BLaER1 (cell line): ENCODE data around the gene DDX10.

Source experiments
- H3K27ac ChIP-seq: shearing (Covaris generic); formaldehyde crosslinking; 2 replicates; pipeline ENCODE4 v1.8.1; 2022
- H3K27me3 ChIP-seq: shearing (Covaris generic); formaldehyde crosslinking; 2 replicates; pipeline ENCODE4 v1.8.1; 2022
- H3K36me3 ChIP-seq: shearing (Covaris generic); formaldehyde crosslinking; 2 replicates; pipeline ENCODE4 v1.8.1; 2022
- H3K4me1 ChIP-seq: shearing (Covaris generic); formaldehyde crosslinking; 2 replicates; pipeline ENCODE4 v1.8.1; 2022
- H3K4me2 ChIP-seq: shearing (Covaris generic); formaldehyde crosslinking; 2 replicates; pipeline ENCODE4 v1.8.1; 2022
- H3K4me3 ChIP-seq: shearing (Covaris generic); formaldehyde crosslinking; 2 replicates; pipeline ENCODE4 v1.8.1; 2022
- H3K9ac ChIP-seq: shearing (Covaris generic); formaldehyde crosslinking; 2 replicates; pipeline ENCODE4 v1.8.1; 2022
- H3K9me3 ChIP-seq: shearing (Covaris generic); formaldehyde crosslinking; 2 replicates; pipeline ENCODE4 v1.8.1; 2022
- H4K20me1 ChIP-seq: shearing (Covaris generic); formaldehyde crosslinking; 2 replicates; pipeline ENCODE4 v1.8.1; 2022
- Cebpa-rat ChIP-seq: shearing (Covaris generic); IDR thresholded peaks from 2 replicates; pipeline ENCODE4 v1.8.1; 2022

Gene DDX10

GRCh38 chr11:108672786-108673185 lies 7.9 kb downstream of the DDX10 start:
- Histone ChIP-seq H3K9me3 (peaks cover 10% of the 10 kb centered on the region), H3K9ac (no peak overlapping the region), H3K27me3 (no peaks in the 10 kb centered on the region), H3K4me2 (no peak overlapping the region), H3K4me3 (no peak overlapping the region), H3K36me3 (peaks cover 74% of the 10 kb centered on the region), H3K4me1 (peaks cover 19% of the 10 kb centered on the region), H4K20me1 (peaks cover 77% of the 10 kb centered on the region), H3K27ac (no peak overlapping the region)
- TF ChIP-seq Cebpa-rat, result no peak

- Histone ChIP-seq H3K9me3 (no peaks in the 10 kb centered on the region), H4K20me1 (peaks cover 22% of the 10 kb centered on the region), H3K4me1 (no peaks in the 10 kb centered on the region), H3K4me2 (no peak overlapping the region), H3K4me3 (no peak overlapping the region), H3K36me3 (peaks cover 79% of the 10 kb centered on the region), H3K9ac (no peak overlapping the region), H3K27ac (no peak overlapping the region), H3K27me3 (no peaks in the 10 kb centered on the region)
- TF ChIP-seq Cebpa-rat, result no peak
Observed at GRCh38 chr11:108679045-108679444, 14.2 kb downstream of the DDX10 start.

GRCh38 chr11:108680271-108680670 lies 15.4 kb downstream of the DDX10 start:
- Histone ChIP-seq H3K4me2 (no peak overlapping the region), H3K9ac (no peak overlapping the region), H3K4me1 (no peaks in the 10 kb centered on the region), H3K27me3 (no peaks in the 10 kb centered on the region), H3K4me3 (no peak overlapping the region), H3K27ac (no peak overlapping the region), H3K9me3 (no peaks in the 10 kb centered on the region), H4K20me1 (peaks cover 9% of the 10 kb centered on the region), H3K36me3 (peaks cover 68% of the 10 kb centered on the region)
- no peak for TF ChIP-seq Cebpa-rat

GRCh38 chr11:108685419-108686130 lies 20.7 kb downstream of the DDX10 start:
- H4K20me1 ChIP-seq, result peaks cover 7% of the 10 kb centered on the region; the same call in 1 of the 2 replicates
- no peak overlapping the region for H3K27ac ChIP-seq

GRCh38 chr11:108693852-108694251 lies 29.0 kb downstream of the DDX10 start:
- Histone ChIP-seq H3K4me2 (no peak overlapping the region), H3K9me3 (no peaks in the 10 kb centered on the region), H3K4me3 (no peak overlapping the region), H3K36me3 (peaks cover 79% of the 10 kb centered on the region), H3K27me3 (no peaks in the 10 kb centered on the region), H3K9ac (no peak overlapping the region), H3K27ac (no peak overlapping the region), H3K4me1 (no peaks in the 10 kb centered on the region), H4K20me1 (no peaks in the 10 kb centered on the region)
- TF ChIP-seq Cebpa-rat, result no peak

More at GRCh38 chr11:108685419-108686130, 20.7 kb downstream of the DDX10 start:
- Histone ChIP-seq H3K9me3 (peaks cover 4% of the 10 kb centered on the region; the same call in 1 of the 2 replicates), H3K4me1 (no peaks in the 10 kb centered on the region), H3K4me3 (no peak overlapping the region), H3K27me3 (no peaks in the 10 kb centered on the region), H3K4me2 (no peak overlapping the region), H3K36me3 (peaks cover 63% of the 10 kb centered on the region), H3K9ac (no peak overlapping the region)
- no peak for TF ChIP-seq Cebpa-rat

DNA sequence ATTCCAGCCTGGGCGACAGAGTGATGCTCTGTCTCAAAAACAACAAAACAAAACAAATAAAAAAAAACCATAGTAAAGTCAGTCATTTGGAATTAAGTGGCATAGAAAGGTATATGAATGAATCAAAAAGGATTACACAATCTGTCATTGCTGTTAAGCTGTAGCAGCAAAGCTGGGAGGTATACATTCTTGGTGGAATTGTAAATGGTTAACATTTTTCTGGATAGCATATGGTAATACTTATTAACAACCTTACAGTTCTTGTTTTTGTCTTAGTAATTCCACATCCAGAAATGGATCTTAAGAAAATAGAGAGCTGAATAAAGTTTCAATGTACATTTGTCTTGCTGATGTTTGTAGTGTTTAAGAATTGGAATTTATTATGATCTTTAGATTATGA lies 30.0 kb downstream of the DDX10 start:
- Histone ChIP-seq H3K4me3 (no peak overlapping the region), H3K4me1 (no peaks in the 10 kb centered on the region), H3K4me2 (no peak overlapping the region), H3K27ac (no peak overlapping the region), H3K27me3 (no peaks in the 10 kb centered on the region), H3K9me3 (no peaks in the 10 kb centered on the region), H3K9ac (no peak overlapping the region), H4K20me1 (no peaks in the 10 kb centered on the region), H3K36me3 (peaks cover 79% of the 10 kb centered on the region)
- no peak for TF ChIP-seq Cebpa-rat

GRCh38 chr11:108697872-108698473 lies 33.1 kb downstream of the DDX10 start:
- peaks cover 76% of the 10 kb centered on the region for H3K36me3 ChIP-seq
- no peak overlapping the region for H3K27ac ChIP-seq
- no peaks in the 10 kb centered on the region for H4K20me1 ChIP-seq
- H3K4me2 ChIP-seq, result no peak overlapping the region
- H3K27me3 ChIP-seq, result no peaks in the 10 kb centered on the region
- no peak overlapping the region for H3K4me3 ChIP-seq
- H3K9ac ChIP-seq, result no peak overlapping the region
- H3K9me3 ChIP-seq, result no peaks in the 10 kb centered on the region
- no peaks in the 10 kb centered on the region for H3K4me1 ChIP-seq
- TF ChIP-seq Cebpa-rat, result no peak

GRCh38 chr11:108698844-108699642 lies 34.2 kb downstream of the DDX10 start:
- H3K4me1 ChIP-seq, result no peaks in the 10 kb centered on the region
- H3K27ac ChIP-seq, result no peak overlapping the region
- H3K36me3 ChIP-seq, result peaks cover 74% of the 10 kb centered on the region
- H4K20me1 ChIP-seq, result no peaks in the 10 kb centered on the region
- no peaks in the 10 kb centered on the region for H3K9me3 ChIP-seq
- TF ChIP-seq Cebpa-rat, result no peak
- H3K4me3 ChIP-seq, result no peak overlapping the region
- H3K9ac ChIP-seq, result no peak overlapping the region
- no peak overlapping the region for H3K4me2 ChIP-seq
- H3K27me3 ChIP-seq, result no peaks in the 10 kb centered on the region

- TF ChIP-seq Cebpa-rat, result no peak
- Histone ChIP-seq H3K4me1 (no peaks in the 10 kb centered on the region), H3K36me3 (peaks cover 93% of the 10 kb centered on the region)
Observed at GRCh38 chr11:108703916-108704315, 39.0 kb downstream of the DDX10 start.

GRCh38 chr11:108705061-108705460 lies 40.2 kb downstream of the DDX10 start:
- no peaks in the 10 kb centered on the region for H4K20me1 ChIP-seq
- H3K9me3 ChIP-seq, result peaks cover 28% of the 10 kb centered on the region
- peaks cover 91% of the 10 kb centered on the region for H3K36me3 ChIP-seq
- no peak overlapping the region for H3K4me3 ChIP-seq
- no peak overlapping the region for H3K4me2 ChIP-seq
- no peaks in the 10 kb centered on the region for H3K4me1 ChIP-seq
- no peak overlapping the region for H3K9ac ChIP-seq
- no peak overlapping the region for H3K27ac ChIP-seq
- TF ChIP-seq Cebpa-rat, result no peak
- H3K27me3 ChIP-seq, result no peaks in the 10 kb centered on the region

More at GRCh38 chr11:108703916-108704315, 39.0 kb downstream of the DDX10 start:
- Histone ChIP-seq H3K27ac (no peak overlapping the region), H3K27me3 (no peaks in the 10 kb centered on the region), H3K4me2 (no peak overlapping the region), H3K9me3 (peaks cover 22% of the 10 kb centered on the region), H3K9ac (no peak overlapping the region), H4K20me1 (no peaks in the 10 kb centered on the region), H3K4me3 (no peak overlapping the region)
